ENCODE data around the gene EML6. TPM values are rescaled to one million over a fixed set of nuclear protein-coding genes. Genes with fewer than 3 reads are reported as not detected.

The EML6 gene
- total and polyA plus RNA-seq, 2 of the 13 experiments (the other 11 are each of a cell fraction or from before 2014, with no cell fraction given) = 17.2 to 32.4 TPM

DNA sequence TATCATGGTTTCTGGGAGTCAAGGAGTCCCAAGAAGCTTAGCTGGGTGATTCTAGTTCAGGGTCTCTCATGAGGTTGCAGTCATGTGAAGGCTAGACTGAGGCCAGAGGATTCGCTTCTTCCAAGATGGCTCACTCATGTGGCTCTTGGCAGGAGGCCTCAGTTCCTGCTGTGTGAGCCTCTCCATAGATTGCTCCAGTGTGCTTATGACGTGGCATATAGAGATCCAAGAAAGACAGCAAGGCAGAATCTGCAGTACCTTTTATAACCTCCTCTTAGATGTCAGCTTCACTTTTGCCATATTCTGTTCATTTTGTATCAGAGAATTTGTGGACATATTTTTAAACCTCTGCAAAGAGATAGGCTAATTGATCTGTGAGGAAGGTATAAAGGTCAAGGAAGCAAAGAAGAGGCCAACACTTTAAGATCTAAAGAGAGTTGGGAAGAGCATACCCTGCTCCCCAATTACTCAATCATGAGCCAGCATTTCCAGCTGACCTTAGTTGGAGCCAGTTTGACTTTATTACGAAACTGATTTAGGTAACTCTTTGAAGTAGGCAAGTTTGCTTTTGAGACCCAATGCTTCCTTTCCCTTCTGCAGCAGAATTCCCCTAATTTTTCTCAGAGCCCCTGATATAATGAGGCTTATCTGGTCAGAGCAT is 134.7 kb downstream of the EML6 start (continued):
- TF ChIP-seq HNF1B (CRISPR knock-in tag; IDR thresholded peaks at IDR 0.05) = peak; percentile 45; the same call in 1 of the 2 replicates
- TF ChIP-seq, protein P1, sequence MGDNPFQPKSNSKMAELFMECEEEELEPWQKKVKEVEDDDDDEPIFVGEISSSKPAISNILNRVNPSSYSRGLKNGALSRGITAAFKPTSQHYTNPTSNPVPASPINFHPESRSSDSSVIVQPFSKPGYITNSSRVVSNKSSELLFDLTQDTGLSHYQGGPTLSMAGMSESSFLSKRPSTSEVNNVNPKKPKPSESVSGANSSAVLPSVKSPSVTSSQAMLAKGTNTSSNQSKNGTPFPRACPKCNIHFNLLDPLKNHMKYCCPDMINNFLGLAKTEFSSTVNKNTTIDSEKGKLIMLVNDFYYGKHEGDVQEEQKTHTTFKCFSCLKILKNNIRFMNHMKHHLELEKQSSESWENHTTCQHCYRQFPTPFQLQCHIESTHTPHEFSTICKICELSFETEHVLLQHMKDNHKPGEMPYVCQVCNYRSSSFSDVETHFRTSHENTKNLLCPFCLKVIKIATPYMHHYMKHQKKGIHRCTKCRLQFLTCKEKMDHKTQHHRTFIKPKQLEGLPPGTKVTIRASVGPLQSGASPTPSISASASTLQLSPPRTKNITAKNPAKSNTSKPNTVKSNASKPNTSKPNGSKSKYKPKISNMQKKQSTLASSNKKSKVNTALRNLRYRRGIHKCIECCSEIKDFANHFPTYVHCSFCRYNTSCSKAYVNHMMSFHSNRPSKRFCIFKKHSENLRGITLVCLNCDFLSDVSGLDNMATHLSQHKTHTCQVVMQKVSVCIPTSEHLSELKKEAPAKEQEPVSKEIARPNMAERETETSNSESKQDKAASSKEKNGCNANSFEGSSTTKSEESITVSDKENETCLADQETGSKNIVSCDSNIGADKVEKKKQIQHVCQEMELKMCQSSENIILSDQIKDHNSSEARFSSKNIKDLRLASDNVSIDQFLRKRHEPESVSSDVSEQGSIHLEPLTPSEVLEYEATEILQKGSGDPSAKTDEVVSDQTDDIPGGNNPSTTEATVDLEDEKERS (CRISPR knock-in tag; IDR thresholded peaks at IDR 0.05) = no peak
- TF ChIP-seq, protein P2, sequence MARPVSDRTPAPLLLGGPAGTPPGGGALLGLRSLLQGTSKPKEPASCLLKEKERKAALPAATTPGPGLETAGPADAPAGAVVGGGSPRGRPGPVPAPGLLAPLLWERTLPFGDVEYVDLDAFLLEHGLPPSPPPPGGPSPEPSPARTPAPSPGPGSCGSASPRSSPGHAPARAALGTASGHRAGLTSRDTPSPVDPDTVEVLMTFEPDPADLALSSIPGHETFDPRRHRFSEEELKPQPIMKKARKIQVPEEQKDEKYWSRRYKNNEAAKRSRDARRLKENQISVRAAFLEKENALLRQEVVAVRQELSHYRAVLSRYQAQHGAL (CRISPR knock-in tag; IDR thresholded peaks at IDR 0.05; ENCODE audit: not compliant biosample characterization) = no peak
- no peak for TF ChIP-seq KDM1A (CRISPR knock-in tag; IDR thresholded peaks at IDR 0.05)
- TF ChIP-seq KLF9 (CRISPR knock-in tag; IDR thresholded peaks at IDR 0.05; ENCODE audit: low read depth) = 0 out of 2 replicates have a peak, but pooled peaks have one; percentile 16
- TF ChIP-seq ZNF792 (CRISPR knock-in tag; IDR thresholded peaks at IDR 0.05) = no peak
- no peak for TF ChIP-seq ZFP36L1 (CRISPR knock-in tag; IDR thresholded peaks at IDR 0.05)
- TF ChIP-seq CBFB (CRISPR knock-in tag; IDR thresholded peaks at IDR 0.05) = peak; percentile 48; the same call in 1 of the 2 replicates
- no peak for TF ChIP-seq MBNL3 (CRISPR knock-in tag; conservative IDR thresholded peaks at IDR 0.05)
- peak in 1 of 2 experiments; percentile 24; a peak in 1 of 4 replicates for TF ChIP-seq HMGXB4 (CRISPR knock-in tag; IDR thresholded peaks at IDR 0.05; ENCODE audit: borderline replicate concordance in 1 of 2, low read depth in 1 of 2)
- TF ChIP-seq, protein P3, sequence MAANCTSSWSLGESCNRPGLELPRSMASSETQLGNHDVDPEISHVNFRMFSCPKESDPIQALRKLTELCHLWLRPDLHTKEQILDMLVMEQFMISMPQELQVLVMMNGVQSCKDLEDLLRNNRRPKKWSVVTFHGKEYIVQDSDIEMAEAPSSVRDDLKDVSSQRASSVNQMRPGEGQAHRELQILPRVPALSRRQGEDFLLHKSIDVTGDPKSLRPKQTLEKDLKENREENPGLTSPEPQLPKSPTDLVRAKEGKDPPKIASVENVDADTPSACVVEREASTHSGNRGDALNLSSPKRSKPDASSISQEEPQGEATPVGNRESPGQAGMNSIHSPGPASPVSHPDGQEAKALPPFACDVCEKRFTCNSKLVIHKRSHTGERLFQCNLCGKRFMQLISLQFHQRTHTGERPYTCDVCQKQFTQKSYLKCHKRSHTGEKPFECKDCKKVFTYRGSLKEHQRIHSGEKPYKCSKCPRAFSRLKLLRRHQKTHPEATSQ (CRISPR knock-in tag; IDR thresholded peaks at IDR 0.05; ENCODE audit: borderline replicate concordance) = peak; percentile 53; the same call in 1 of the 2 replicates
- TF ChIP-seq ATF4 (CRISPR knock-in tag; IDR thresholded peaks at IDR 0.05) = peak in 1 of 2 experiments; percentile 61; a peak in 1 of 4 replicates
- TF ChIP-seq ZMAT3 (CRISPR knock-in tag; conservative IDR thresholded peaks at IDR 0.05) = 0 out of 2 replicates have a peak, but pooled peaks have one; percentile 15
- TF ChIP-seq ZSCAN29 (CRISPR knock-in tag; conservative IDR thresholded peaks at IDR 0.05) = 0 out of 2 replicates have a peak, but pooled peaks have one; percentile 42
- peak; percentile 90 for TF ChIP-seq RXRB (CRISPR knock-in tag; IDR thresholded peaks at IDR 0.05; ENCODE audit: borderline replicate concordance)
- no peak for TF ChIP-seq ZNF775 (CRISPR knock-in tag; IDR thresholded peaks at IDR 0.05; ENCODE audit: borderline replicate concordance)
- TF ChIP-seq ZNF121 (CRISPR knock-in tag; IDR thresholded peaks at IDR 0.05) = 0 out of 2 replicates have a peak, but pooled peaks have one; percentile 24
- TF ChIP-seq SNAPC2 (CRISPR knock-in tag; IDR thresholded peaks at IDR 0.05) = peak; percentile 63; the same call in 1 of the 2 replicates
